IMR-90 (cell line): Measurements from ENCODE around the gene NRIP1.

Experiments used
- CTCF ChIP-seq: conservative IDR thresholded peaks from 2 replicates; pipeline ENCODE4 v1.5.1; 2012; ENCODE audit warnings: mild to moderate bottlenecking, low read depth, low read length, improper control_type of control experiment
- FOS ChIP-seq: fragments of 150-350 bp; IDR thresholded peaks from 2 replicates; pipeline ENCODE4 v1.6.1; 2016; ENCODE audit warnings: low read depth, low read length
- MAZ ChIP-seq: IDR thresholded peaks from 2 replicates; pipeline ENCODE4 v1.6.1; 2012; ENCODE audit warnings: low read depth, mild to moderate bottlenecking, low read length, improper control_type of control experiment, moderate library complexity, borderline replicate concordance
- POLR2A ChIP-seq: IDR thresholded peaks from 2 replicates; pipeline ENCODE4 v1.6.1; 2012; ENCODE audit warnings: mild to moderate bottlenecking, low read depth, low read length
- RCOR1 ChIP-seq: IDR thresholded peaks from 2 replicates; pipeline ENCODE4 v1.6.1; 2012; ENCODE audit warnings: mild to moderate bottlenecking, low read length, improper control_type of control experiment; ENCODE audit not compliant: insufficient replicate concordance
- RFX5 ChIP-seq: IDR thresholded peaks from 2 replicates; pipeline ENCODE4 v1.8.0; 2012; ENCODE audit warnings: low read depth, mild to moderate bottlenecking, low read length, moderate library complexity

- TF ChIP-seq CTCF (no peak), RCOR1 (no peak), POLR2A (no peak), MAZ (no peak), RFX5 (no peak), FOS (no peak)
Observed at GRCh38 chr21:14961502-14961901, 103.3 kb downstream of the NRIP1 start.
